ENCODE results near the gene CHRNB1. TPM values are rescaled to one million over a fixed set of nuclear protein-coding genes. Genes with fewer than 3 reads are reported as not detected.

CHRNB1 gene
- total RNA-seq, 1 experiment from 2014 or later, result 12.7 TPM

- H3K36me3 Mint-ChIP-seq (ENCODE audit: insufficient read depth in 1 of 3, low read depth in 3 of 3), result peaks cover 7 to 18% (median 11%) of the 10 kb centered on the region in 3 experiments
- Histone ChIP-seq H3T11ph (ENCODE audit: low read length) (no peak overlapping the region), H3K4ac (ENCODE audit: low read depth, low read length) (no peak overlapping the region), H3K27me3 (ENCODE audit: insufficient read depth, low read length) (peaks cover 1% of the 10 kb centered on the region; the same call in 1 of the 2 replicates), H3K18ac (ENCODE audit: insufficient read length, low read depth, low read length) (no peak overlapping the region), H3K14ac (ENCODE audit: insufficient read depth, low read length) (no peak overlapping the region), H3K4me1 (ENCODE audit: insufficient read depth, low read length) (no peaks in the 10 kb centered on the region; the same call in 1 of the 2 replicates), H2BK120ac (ENCODE audit: low read depth, low read length, poor library complexity, severe bottlenecking) (no peak overlapping the region), H4K5ac (ENCODE audit: insufficient read length, low read depth, low read length) (no peak overlapping the region), H4K91ac (ENCODE audit: insufficient read length, low read depth, low read length) (no peak overlapping the region), H4K20me1 (ENCODE audit: control insufficient read depth, insufficient read depth, insufficient read length) (no peaks in the 10 kb centered on the region), H2BK20ac (ENCODE audit: low read depth, low read length, poor library complexity, severe bottlenecking) (no peak overlapping the region), H3K4me2 (ENCODE audit: insufficient read depth, insufficient read length, low read length) (no peak overlapping the region), H3K9me3 (ENCODE audit: control insufficient read depth, low read depth, low read length) (no peaks in the 10 kb centered on the region), H3K23me2 (ENCODE audit: insufficient read length, low read depth, low read length, poor library complexity, severe bottlenecking) (peaks cover 7% of the 10 kb centered on the region), H3K56ac (ENCODE audit: insufficient read length, low read depth, low read length) (no peak overlapping the region), H4K8ac (replicated peaks; ENCODE audit: insufficient read length, low read depth, low read length) (no peak overlapping the region), H3K27ac (ENCODE audit: insufficient read length, low read depth, low read length) (no peak overlapping the region), H2BK12ac (ENCODE audit: insufficient read length, low read depth, low read length) (no peak overlapping the region), H2BK5ac (ENCODE audit: insufficient read length, low read length) (no peak overlapping the region), H2AFZ (ENCODE audit: low read length) (no peak overlapping the region), H2BK15ac (ENCODE audit: low read depth, low read length) (no peak overlapping the region), H3K9ac (ENCODE audit: extremely low read depth, insufficient read length, low read length) (no peak overlapping the region), H3K23ac (ENCODE audit: insufficient read length, low read depth, low read length) (no peak overlapping the region), H3K79me2 (ENCODE audit: insufficient read depth, low read length) (no peaks in the 10 kb centered on the region), H2AK5ac (ENCODE audit: insufficient read length, low read length) (no peak overlapping the region), H3K79me1 (ENCODE audit: insufficient read depth, low read depth, low read length, poor library complexity, severe bottlenecking) (no peaks in the 10 kb centered on the region)
- no peak for TF ChIP-seq CTCF (conservative IDR thresholded peaks at IDR 0.05)
- no CpG with 5 or more reads among the region's 7 CpGs for WGBS (ENCODE audit: extremely low coverage, insufficient read length, low lambda C conversion rate)
- H3K4me1 Mint-ChIP-seq, result peaks cover 18 to 30% of the 10 kb centered on the region in 2 experiments
- no peaks in the 10 kb centered on the region; a peak in 1 of 5 replicates for H3K9me3 Mint-ChIP-seq
- no peak overlapping the region for H3K27ac Mint-ChIP-seq
- no peak for DNase-seq
- H3K27me3 Mint-ChIP-seq (ENCODE audit: low read depth), result peaks cover 2% of the 10 kb centered on the region; the same call in 1 of the 2 replicates
- no peak overlapping the region; a peak in 1 of 5 replicates for H3K4me3 Mint-ChIP-seq
Observed at GRCh38 chr17:7448461-7448860, 3.6 kb downstream of the CHRNB1 start.
